ACC112 (cell line): ENCODE data around the gene DSCAML1.

ENCODE experiments used
- H2AFZ ChIP-seq: fragments of 200-600 bp; sonication (generic); one replicate; pipeline ENCODE4 v1.6.0; 2017; ENCODE audit warnings: antibody characterized with exemption, low read length; ENCODE audit not compliant: unreplicated experiment
- H3K27ac ChIP-seq: fragments of 200-600 bp; sonication (generic); 2 replicates; pipeline ENCODE4 v1.5.1; 2014; ENCODE audit warnings: low read depth, mild to moderate bottlenecking, antibody characterized with exemption, low read length, moderate library complexity
- H3K27me3 ChIP-seq: fragments of 200-600 bp; sonication (generic); 2 replicates; pipeline ENCODE4 v1.6.1; 2014; ENCODE audit warnings: mild to moderate bottlenecking, antibody characterized with exemption, low read length, moderate library complexity, mixed read lengths; ENCODE audit not compliant: insufficient read depth
- H3K36me3 ChIP-seq: fragments of 200-600 bp; sonication (generic); 2 replicates; pipeline ENCODE4 v1.6.1; 2016; ENCODE audit warnings: mild to moderate bottlenecking, antibody characterized with exemption, low read length, moderate library complexity, mixed read lengths; ENCODE audit not compliant: insufficient read depth
- H3K4me1 ChIP-seq: fragments of 200-600 bp; sonication (generic); one replicate; pipeline ENCODE4 v1.6.1; 2016; ENCODE audit warnings: low read length, mixed read lengths; ENCODE audit not compliant: insufficient read depth, unreplicated experiment, control insufficient read depth
- H3K4me3 ChIP-seq: fragments of 200-600 bp; sonication (generic); 2 replicates; pipeline ENCODE4 v1.5.1; 2014; ENCODE audit warnings: mild to moderate bottlenecking, low read depth, low read length
- H3K79me2 ChIP-seq: fragments of 200-600 bp; sonication (generic); one replicate; pipeline ENCODE4 v1.6.0; 2016; ENCODE audit warnings: low read length; ENCODE audit not compliant: control insufficient read depth, unreplicated experiment, insufficient read depth

Gene DSCAML1

GRCh38 chr11:117478126-117478860 is 318.7 kb downstream of the DSCAML1 start:
- no peak overlapping the region for H3K4me3 ChIP-seq
- H3K27ac ChIP-seq: no peak overlapping the region
- no peak overlapping the region for H2AFZ ChIP-seq
- H3K36me3 ChIP-seq: no peaks in the 10 kb centered on the region
- H3K27me3 ChIP-seq: peaks cover 36% of the 10 kb centered on the region
- no peaks in the 10 kb centered on the region for H3K79me2 ChIP-seq
- no peaks in the 10 kb centered on the region for H3K4me1 ChIP-seq

- peaks cover 34% of the 10 kb centered on the region for H3K27me3 ChIP-seq
- no peaks in the 10 kb centered on the region for H3K36me3 ChIP-seq
- no peak overlapping the region for H2AFZ ChIP-seq
- H3K4me3 ChIP-seq: no peak overlapping the region
- H3K79me2 ChIP-seq: no peaks in the 10 kb centered on the region
- no peaks in the 10 kb centered on the region for H3K4me1 ChIP-seq
- H3K27ac ChIP-seq: no peak overlapping the region
These were observed 319.3 kb downstream of the DSCAML1 start for GRCh38 chr11:117477721-117478120.

- Histone ChIP-seq H3K4me1 (no peaks in the 10 kb centered on the region), H3K4me3 (no peak overlapping the region), H3K27me3 (peaks cover 43% of the 10 kb centered on the region), H3K27ac (no peak overlapping the region), H3K36me3 (no peaks in the 10 kb centered on the region), H3K79me2 (no peaks in the 10 kb centered on the region), H2AFZ (no peak overlapping the region)
These were observed 320.4 kb downstream of the DSCAML1 start for GRCh38 chr11:117476531-117477142.

- no peaks in the 10 kb centered on the region for H3K79me2 ChIP-seq
- no peak overlapping the region for H3K4me3 ChIP-seq
- H3K27me3 ChIP-seq: peaks cover 47% of the 10 kb centered on the region
- H2AFZ ChIP-seq: no peak overlapping the region
- no peaks in the 10 kb centered on the region for H3K36me3 ChIP-seq
- no peak overlapping the region for H3K27ac ChIP-seq
- no peaks in the 10 kb centered on the region for H3K4me1 ChIP-seq
These were observed 321.1 kb downstream of the DSCAML1 start for GRCh38 chr11:117475716-117476530.

- no peak overlapping the region for H3K4me3 ChIP-seq
- H3K79me2 ChIP-seq: no peaks in the 10 kb centered on the region
- H3K27me3 ChIP-seq: peaks cover 60% of the 10 kb centered on the region
- H3K4me1 ChIP-seq: no peaks in the 10 kb centered on the region
- H3K27ac ChIP-seq: no peak overlapping the region
- no peak overlapping the region for H2AFZ ChIP-seq
- no peaks in the 10 kb centered on the region for H3K36me3 ChIP-seq
These were observed 323.4 kb downstream of the DSCAML1 start for GRCh38 chr11:117473481-117474091.

- H2AFZ ChIP-seq: no peak overlapping the region
- no peak overlapping the region for H3K27ac ChIP-seq
- H3K4me1 ChIP-seq: no peaks in the 10 kb centered on the region
- peaks cover 68% of the 10 kb centered on the region for H3K27me3 ChIP-seq
- no peaks in the 10 kb centered on the region for H3K79me2 ChIP-seq
- no peak overlapping the region for H3K4me3 ChIP-seq
- H3K36me3 ChIP-seq: no peaks in the 10 kb centered on the region
These were observed 325.2 kb downstream of the DSCAML1 start for GRCh38 chr11:117471776-117472175.

- Histone ChIP-seq H3K79me2 (no peaks in the 10 kb centered on the region), H3K4me1 (no peaks in the 10 kb centered on the region), H3K36me3 (no peaks in the 10 kb centered on the region), H3K27ac (no peak overlapping the region), H3K27me3 (peaks cover 73% of the 10 kb centered on the region), H3K4me3 (no peak overlapping the region), H2AFZ (no peak overlapping the region)
These were observed 326.4 kb downstream of the DSCAML1 start for GRCh38 chr11:117470576-117470975.

GRCh38 chr11:117468888-117469287 is 328.1 kb downstream of the DSCAML1 start:
- Histone ChIP-seq H3K4me1 (no peaks in the 10 kb centered on the region), H3K4me3 (no peak overlapping the region), H2AFZ (no peak overlapping the region), H3K36me3 (no peaks in the 10 kb centered on the region), H3K27me3 (peaks cover 83% of the 10 kb centered on the region), H3K79me2 (no peaks in the 10 kb centered on the region), H3K27ac (no peak overlapping the region)

- Histone ChIP-seq H3K79me2 (no peaks in the 10 kb centered on the region), H3K27me3 (peaks cover 88% of the 10 kb centered on the region), H3K36me3 (no peaks in the 10 kb centered on the region), H3K4me1 (no peaks in the 10 kb centered on the region), H3K4me3 (no peak overlapping the region), H3K27ac (no peak overlapping the region), H2AFZ (no peak overlapping the region)
These were observed 329.2 kb downstream of the DSCAML1 start for GRCh38 chr11:117467770-117468169.

- no peak overlapping the region for H3K4me3 ChIP-seq
These were observed 330.1 kb downstream of the DSCAML1 start for GRCh38 chr11:117466966-117467365.

More at GRCh38 chr11:117466966-117467365, 330.1 kb downstream of the DSCAML1 start:
- Histone ChIP-seq H3K27me3 (peaks cover 86% of the 10 kb centered on the region), H3K4me1 (no peaks in the 10 kb centered on the region), H3K36me3 (no peaks in the 10 kb centered on the region), H3K27ac (no peak overlapping the region), H2AFZ (no peak overlapping the region), H3K79me2 (no peaks in the 10 kb centered on the region)
